ENCODE data around the gene HBE1. TPM values are rescaled to one million over a fixed set of nuclear protein-coding genes. Genes with fewer than 3 reads are reported as not detected.

Gene HBE1
- total and polyA plus RNA-seq, 2 experiments from 2014 or later: not detected

GRCh38 chr11:5293028-5293427 is 23.3 kb upstream of the HBE1 start:
- Histone ChIP-seq H4K20me1 (replicated peaks; ENCODE audit: insufficient read depth) (no peaks in the 10 kb centered on the region), H3K4me3 (no peak overlapping the region), H3K4me2 (no peak overlapping the region), H3K9me2 (ENCODE audit: insufficient read depth) (no peaks in the 10 kb centered on the region), H3K27ac (ENCODE audit: low read depth) (no peak overlapping the region), H3K27me3 (ENCODE audit: insufficient read depth) (no peaks in the 10 kb centered on the region), H3K4me1 (ENCODE audit: insufficient read depth) (no peaks in the 10 kb centered on the region), H3K36me3 (ENCODE audit: insufficient read depth) (no peaks in the 10 kb centered on the region), H2AFZ (no peak overlapping the region), H3F3A (replicated peaks; ENCODE audit: low read depth) (no peaks in the 10 kb centered on the region), H3K79me2 (replicated peaks; ENCODE audit: insufficient read depth) (no peaks in the 10 kb centered on the region)
- TF ChIP-seq JUNB (IDR thresholded peaks at IDR 0.05; ENCODE audit: unreplicated experiment): no peak
- no peak for TF ChIP-seq EZH2 (IDR thresholded peaks at IDR 0.05; ENCODE audit: low read depth, unreplicated experiment)
- TF ChIP-seq CREB1 (CRISPR knock-in tag; IDR thresholded peaks at IDR 0.05; ENCODE audit: low read depth): no peak
- TF ChIP-seq ZNF462 (CRISPR knock-in tag; IDR thresholded peaks at IDR 0.05): no peak
- TF ChIP-seq NANOG (IDR thresholded peaks at IDR 0.05; ENCODE audit: borderline replicate concordance): no peak
- TF ChIP-seq POLR2AphosphoS5 (IDR thresholded peaks at IDR 0.05; ENCODE audit: low read depth): no peak
- no peak for TF ChIP-seq ZNF331 (CRISPR knock-in tag; IDR thresholded peaks at IDR 0.05; ENCODE audit: low read depth)
- TF ChIP-seq STAT1 (IDR thresholded peaks at IDR 0.05; ENCODE audit: unreplicated experiment): no peak
- no peak overlapping the region for H3K27ac Mint-ChIP-seq
- H3K36me3 Mint-ChIP-seq (ENCODE audit: low read depth): no peaks in the 10 kb centered on the region; the same call in 2 of the 3 replicates
- H3K9me3 Mint-ChIP-seq: no peaks in the 10 kb centered on the region
- H3K4me3 Mint-ChIP-seq: no peak overlapping the region
- no peak for DNase-seq (ENCODE audit: low spot score)
- 0 out of 3 replicates have a peak, but pooled peaks cover 3% of the 10 kb centered on the region for H3K4me1 Mint-ChIP-seq
- ATAC-seq: no peak
- no peaks in the 10 kb centered on the region for H3K27me3 Mint-ChIP-seq (ENCODE audit: insufficient read depth, low read depth, poor library complexity)
